ENCODE measurements around the gene MEIS1. TPM values are rescaled to one million over a fixed set of nuclear protein-coding genes. Genes with fewer than 3 reads are reported as not detected.

Gene MEIS1
- total and polyA plus RNA-seq, 2 donors from 2014 or later, result 7.3 to 36.7 TPM

GRCh38 chr2:66582987-66583880 is 148.3 kb downstream of the MEIS1 start:
- H3K27me3 ChIP-seq (ENCODE audit: control insufficient read depth, insufficient read depth, low read length), result peaks cover 28% of the 10 kb centered on the region
- peak overlapping the region; percentile 47 to 93 for H3K27ac ChIP-seq (ENCODE audit: low read depth in 2 of 2, low read length in 2 of 2)
- FAIRE-seq, result no peak
- H3K4me1 ChIP-seq (ENCODE audit: control insufficient read depth in 2 of 3, insufficient read depth in 2 of 3, low read depth in 1 of 3, low read length in 3 of 3), result peaks cover 0 to 3% (median 0%) of the 10 kb centered on the region in 3 donors
- peak overlapping the region in 1 of 3 donors; percentile 36 for H3K9ac ChIP-seq (ENCODE audit: low read length in 3 of 3)
- intact Hi-C loops (cut with DNase I), result loop anchor here (5.0 kb wide), 2 partner anchors 109 to 141 kb away; no protein-coding TSS in a partner anchor
- peak overlapping the region in 2 of 3 donors; percentile 19 to 31 for H3K4me3 ChIP-seq (ENCODE audit: low read length in 3 of 3)
- no peaks in the 10 kb centered on the region for H3K36me3 ChIP-seq (ENCODE audit: control insufficient read depth in 2 of 3, insufficient read depth in 3 of 3, low read length in 3 of 3)
- DNase-seq, result peak; percentile 34 to 76 (median 66)
- no peak for TF ChIP-seq CTCF (IDR thresholded peaks at IDR 0.05; ENCODE audit: borderline replicate concordance, extremely low read depth, insufficient read depth)
- H3K9me3 ChIP-seq (ENCODE audit: control insufficient read depth in 2 of 3, insufficient read depth in 1 of 3, low read length in 3 of 3), result no peaks in the 10 kb centered on the region

- peaks cover 21% of the 10 kb centered on the region for H3K27me3 ChIP-seq (ENCODE audit: control insufficient read depth, insufficient read depth, low read length)
- no peak for TF ChIP-seq CTCF (IDR thresholded peaks at IDR 0.05; ENCODE audit: borderline replicate concordance, extremely low read depth, insufficient read depth)
- intact Hi-C loops (cut with DNase I), result loop anchor here (5.0 kb wide), 2 partner anchors 108 to 142 kb away; no protein-coding TSS in a partner anchor
- no peaks in the 10 kb centered on the region for H3K9me3 ChIP-seq (ENCODE audit: control insufficient read depth in 2 of 3, insufficient read depth in 1 of 3, low read length in 3 of 3)
- no peaks in the 10 kb centered on the region for H3K36me3 ChIP-seq (ENCODE audit: control insufficient read depth in 2 of 3, insufficient read depth in 3 of 3, low read length in 3 of 3)
- DNase-seq (peak in 1 of 5 donors; percentile 61), FAIRE-seq (peak; percentile 25)
- peaks cover 0 to 1% (median 0%) of the 10 kb centered on the region in 3 donors for H3K4me1 ChIP-seq (ENCODE audit: control insufficient read depth in 2 of 3, insufficient read depth in 2 of 3, low read depth in 1 of 3, low read length in 3 of 3)
- peak overlapping the region in 1 of 3 donors; percentile 36 for H3K9ac ChIP-seq (ENCODE audit: low read length in 3 of 3)
- H3K4me3 ChIP-seq (ENCODE audit: low read length in 3 of 3), result peak overlapping the region in 2 of 3 donors; percentile 19 to 31
- peak overlapping the region; percentile 30 to 93 for H3K27ac ChIP-seq (ENCODE audit: low read depth in 2 of 2, low read length in 2 of 2)
These were observed 149.0 kb downstream of the MEIS1 start for GRCh38 chr2:66583881-66584280.

GRCh38 chr2:66585587-66585986 is 150.7 kb downstream of the MEIS1 start:
- peaks cover 15% of the 10 kb centered on the region for H3K27me3 ChIP-seq (ENCODE audit: control insufficient read depth, insufficient read depth, low read length)
- no peak overlapping the region for H3K9ac ChIP-seq (ENCODE audit: low read length in 3 of 3)
- no peak for TF ChIP-seq CTCF (IDR thresholded peaks at IDR 0.05; ENCODE audit: borderline replicate concordance, extremely low read depth, insufficient read depth)
- no peaks in the 10 kb centered on the region for H3K4me1 ChIP-seq (ENCODE audit: control insufficient read depth in 2 of 3, insufficient read depth in 2 of 3, low read depth in 1 of 3, low read length in 3 of 3)
- no peak overlapping the region for H3K27ac ChIP-seq (ENCODE audit: low read depth in 2 of 2, low read length in 2 of 2)
- no peaks in the 10 kb centered on the region for H3K9me3 ChIP-seq (ENCODE audit: control insufficient read depth in 2 of 3, insufficient read depth in 1 of 3, low read length in 3 of 3)
- DNase-seq, result peak in 1 of 5 donors; percentile 41
- H3K36me3 ChIP-seq (ENCODE audit: control insufficient read depth in 2 of 3, insufficient read depth in 3 of 3, low read length in 3 of 3), result no peaks in the 10 kb centered on the region
- intact Hi-C loops (cut with DNase I), result no loop called here
- no peak for FAIRE-seq
- no peak overlapping the region for H3K4me3 ChIP-seq (ENCODE audit: low read length in 3 of 3)

All from kidney (tissue), 14 donors.